Stimulated activated CD8-positive, alpha-beta memory T cell treated with anti-CD3 and anti-CD28 coated beads, Interleukin-4, amount 100 ng/mL, for 24 hours (primary cell): ENCODE results near the gene GIN1.
A peak's percentile ranks its signal among the peaks of the same experiment; 100 is the strongest.
"Not testable (repeated sequence)": the region's sequence is repeated elsewhere in the genome, so short reads cannot be mapped to it uniquely, and the experiment has no call there.

Experiments
- DNase-seq: peaks from one replicate; pipeline ENCODE4 v3.0.0-alpha.2; 2020; ENCODE audit warnings: low read depth

GIN1 gene, protein sequence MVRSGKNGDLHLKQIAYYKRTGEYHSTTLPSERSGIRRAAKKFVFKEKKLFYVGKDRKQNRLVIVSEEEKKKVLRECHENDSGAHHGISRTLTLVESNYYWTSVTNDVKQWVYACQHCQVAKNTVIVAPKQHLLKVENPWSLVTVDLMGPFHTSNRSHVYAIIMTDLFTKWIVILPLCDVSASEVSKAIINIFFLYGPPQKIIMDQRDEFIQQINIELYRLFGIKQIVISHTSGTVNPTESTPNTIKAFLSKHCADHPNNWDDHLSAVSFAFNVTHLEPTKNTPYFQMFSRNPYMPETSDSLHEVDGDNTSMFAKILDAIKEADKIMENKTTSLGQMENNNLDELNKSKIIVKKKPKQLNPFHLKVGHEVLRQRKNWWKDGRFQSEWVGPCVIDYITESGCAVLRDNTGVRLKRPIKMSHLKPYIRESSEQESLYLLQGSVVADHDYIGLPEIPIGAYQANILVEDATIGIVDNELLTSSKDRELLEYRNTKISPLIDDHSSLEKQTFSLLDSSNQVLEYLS

DNA sequence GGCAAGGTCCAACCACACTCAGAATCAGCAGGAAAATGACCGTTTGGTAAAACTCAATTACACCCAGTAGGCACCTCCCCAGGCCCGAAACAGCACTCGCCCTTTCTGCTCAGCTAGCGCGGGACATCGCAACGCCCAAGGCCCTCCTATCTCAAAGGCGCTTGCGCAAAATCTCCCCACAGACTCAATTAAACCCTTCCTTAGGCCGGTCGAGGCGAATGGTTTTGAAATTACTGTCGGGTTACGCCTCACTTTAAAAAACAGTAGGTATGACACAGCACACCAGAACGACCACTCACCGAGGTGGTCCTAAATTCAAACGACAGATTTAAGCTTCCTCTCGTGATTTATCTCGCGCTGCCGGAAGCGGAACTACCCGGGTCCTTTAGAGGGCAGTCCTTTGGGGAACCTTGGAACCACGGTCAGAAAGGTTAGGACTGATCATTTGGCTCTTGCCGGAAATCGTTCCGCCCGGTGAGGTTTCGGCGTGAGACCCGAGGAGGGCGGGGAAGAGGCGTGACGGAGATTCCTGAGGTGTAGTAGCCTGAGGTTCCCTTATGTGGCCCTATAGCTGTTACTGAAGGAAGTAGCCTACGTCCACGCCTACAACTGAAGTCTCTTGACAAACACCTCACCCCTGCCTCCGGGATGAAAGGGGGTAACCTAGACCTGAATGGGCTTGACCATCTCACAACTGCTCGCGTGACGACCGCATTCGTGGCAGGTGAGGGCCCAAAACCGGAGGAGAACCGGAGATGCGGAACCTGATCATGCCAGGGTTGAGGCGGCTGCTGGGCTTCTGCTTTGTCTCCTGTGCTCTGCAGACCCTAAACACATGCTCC, at the start of gene GIN1, which contains the start of gene PPIP5K2:
TSS of gene GIN1 (minus strand) at position 374 of the 842 bp plus-strand sequence. CDS start 11,431 bp downstream, outside the sequence.
TSS of gene PPIP5K2 (plus strand) at position 537 of the 842 bp plus-strand sequence. CDS start 9,289 bp downstream, outside the sequence.
- peak; percentile 94 for DNase-seq

DNA sequence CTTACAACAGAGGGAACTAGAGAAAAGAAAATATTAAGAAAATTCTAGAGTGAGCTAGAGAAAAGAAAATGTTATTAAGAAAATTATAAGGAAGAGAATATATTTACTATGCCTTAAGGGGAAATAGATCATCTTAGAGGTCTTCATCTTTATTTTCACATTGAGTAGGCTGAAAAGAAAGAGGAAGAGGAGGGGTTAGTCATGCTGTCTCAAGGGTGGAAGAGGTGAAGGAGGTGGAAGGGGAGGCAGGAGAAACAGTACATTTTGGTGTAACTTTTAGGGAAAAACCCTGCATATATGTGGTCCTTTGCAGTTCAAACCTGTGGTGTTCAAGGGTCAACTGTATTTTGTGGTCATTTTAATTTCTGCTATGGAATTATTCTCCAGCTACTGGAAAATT, 46.8 kb upstream of the GIN1 start:
- DNase-seq: no peak

DNA sequence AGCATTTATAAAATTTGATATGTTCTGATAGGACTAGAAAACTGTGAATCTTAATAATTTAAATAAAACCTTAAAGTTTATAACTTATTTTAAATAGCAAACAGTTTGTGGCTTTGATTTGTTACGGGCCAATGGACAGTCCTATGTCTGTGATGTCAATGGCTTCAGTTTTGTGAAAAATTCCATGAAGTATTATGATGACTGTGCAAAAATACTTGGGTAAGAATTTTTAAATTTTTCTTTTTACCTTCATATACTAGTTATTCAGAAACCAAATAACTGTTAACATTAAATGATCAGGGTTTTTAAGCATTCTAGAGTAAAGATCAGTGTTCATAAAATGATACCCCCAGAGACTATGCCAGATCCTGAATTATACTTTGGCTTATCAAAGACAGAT, 31.2 kb upstream of the GIN1 start:
- DNase-seq: no peak

DNA sequence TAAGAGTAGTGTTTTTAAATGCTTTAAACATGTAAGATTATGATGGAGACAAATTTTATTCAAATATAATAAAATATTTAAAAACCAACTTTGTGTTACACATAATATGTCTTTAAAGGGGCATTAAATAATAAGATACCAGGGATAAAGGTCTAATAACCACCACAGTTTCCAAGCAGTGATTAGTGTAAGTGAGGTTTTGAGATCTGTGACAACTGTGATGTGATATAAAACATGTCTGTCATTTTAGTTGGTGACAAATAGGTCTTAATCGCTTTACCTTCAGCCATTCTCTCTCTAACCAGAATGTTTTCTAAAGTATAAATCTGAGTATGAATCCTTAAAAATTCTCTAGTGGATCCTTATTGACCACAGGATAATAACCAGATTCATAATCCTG, 28.3 kb upstream of the GIN1 start:
- DNase-seq: no peak

DNA sequence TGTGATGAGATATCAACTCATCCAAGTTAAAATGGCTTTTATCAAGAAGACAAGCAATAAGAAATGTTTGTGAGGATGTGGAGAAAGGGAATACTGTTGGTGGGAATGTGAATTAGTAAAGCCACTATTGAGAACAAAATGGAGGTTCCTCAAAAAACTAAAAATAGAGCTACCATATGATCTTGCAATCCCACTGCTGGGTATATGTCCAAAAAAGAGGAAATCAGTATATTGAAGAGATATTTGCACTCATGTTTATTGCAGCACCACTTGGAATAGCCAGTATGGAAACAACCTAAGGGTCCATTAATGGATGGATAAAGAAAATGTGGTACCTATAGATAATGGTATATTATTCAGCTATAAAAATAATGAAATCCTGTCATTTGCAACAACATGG, 25.3 kb upstream of the GIN1 start:
- no peak for DNase-seq

DNA sequence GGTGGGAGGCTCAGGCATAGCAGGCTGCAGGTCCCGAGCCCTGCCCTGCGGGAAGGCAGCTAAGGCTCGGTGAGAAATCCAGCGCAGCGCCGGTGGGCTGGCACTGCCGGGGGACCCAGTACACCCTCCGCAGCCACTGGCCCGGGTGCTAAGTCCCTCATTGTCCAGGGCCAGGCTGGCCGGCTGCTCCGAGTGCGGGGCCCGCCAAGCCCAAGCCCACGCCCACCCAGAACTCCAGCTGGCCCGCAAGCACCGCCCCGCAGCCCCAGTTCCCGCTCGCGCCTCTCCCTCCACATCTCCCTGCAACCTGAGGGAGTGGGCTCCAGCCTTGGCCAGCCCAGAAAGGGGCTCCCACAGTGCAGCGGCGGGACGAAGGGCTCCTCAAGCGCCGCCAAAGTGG, 22.2 kb upstream of the GIN1 start:
- DNase-seq: not testable (repeated sequence)

DNA sequence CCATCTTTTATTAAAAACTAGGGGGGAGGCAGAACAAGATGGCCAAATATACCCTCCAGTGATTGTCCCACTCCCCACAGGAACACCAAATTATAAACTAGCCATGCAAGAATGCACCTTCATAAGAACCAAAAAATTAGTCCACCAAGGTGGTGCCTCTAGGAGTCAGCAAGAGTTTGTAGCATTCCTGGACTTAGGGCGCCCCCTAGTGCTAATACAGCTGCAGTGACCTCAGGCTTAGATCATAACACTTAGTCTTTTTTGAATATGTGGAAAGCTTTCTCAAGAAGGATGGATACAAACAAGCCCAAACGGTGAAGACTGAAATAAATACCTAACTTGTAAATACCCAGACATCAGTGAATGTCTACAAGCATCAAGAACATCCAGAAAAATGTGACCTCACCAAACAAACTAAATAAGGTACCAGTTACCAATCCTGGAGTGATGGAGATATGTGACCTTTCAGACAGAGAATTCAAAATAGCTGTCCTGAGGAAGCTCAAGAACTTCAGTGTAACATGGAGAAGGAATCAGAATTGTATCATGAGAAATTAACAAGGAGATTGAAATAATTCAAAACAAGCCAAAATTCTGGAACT, 19.4 kb upstream of the GIN1 start:
- DNase-seq: peak; percentile 63

DNA sequence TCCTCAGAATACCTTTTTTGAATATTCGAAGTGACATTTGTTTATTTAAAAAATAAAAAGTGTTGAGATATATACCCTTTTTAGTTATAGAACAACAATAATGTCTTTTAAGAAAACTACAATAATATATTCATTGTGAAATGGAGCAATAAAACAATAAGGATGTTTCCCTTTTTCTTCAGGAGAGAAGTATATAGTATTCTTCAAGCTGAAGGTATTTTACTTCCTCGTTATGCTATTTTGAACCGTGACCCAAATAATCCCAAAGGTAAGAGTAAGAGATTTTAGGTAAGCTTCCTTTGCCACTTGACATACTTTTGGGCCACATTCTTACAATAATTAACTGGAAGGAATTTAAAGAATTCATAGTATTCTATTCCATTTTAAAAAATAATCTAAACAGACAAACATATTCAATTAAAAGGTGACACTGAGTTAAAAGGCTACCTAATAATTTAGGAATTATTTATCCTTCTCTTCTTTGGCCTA, 18.3 kb upstream of the GIN1 start:
- no peak for DNase-seq

DNA sequence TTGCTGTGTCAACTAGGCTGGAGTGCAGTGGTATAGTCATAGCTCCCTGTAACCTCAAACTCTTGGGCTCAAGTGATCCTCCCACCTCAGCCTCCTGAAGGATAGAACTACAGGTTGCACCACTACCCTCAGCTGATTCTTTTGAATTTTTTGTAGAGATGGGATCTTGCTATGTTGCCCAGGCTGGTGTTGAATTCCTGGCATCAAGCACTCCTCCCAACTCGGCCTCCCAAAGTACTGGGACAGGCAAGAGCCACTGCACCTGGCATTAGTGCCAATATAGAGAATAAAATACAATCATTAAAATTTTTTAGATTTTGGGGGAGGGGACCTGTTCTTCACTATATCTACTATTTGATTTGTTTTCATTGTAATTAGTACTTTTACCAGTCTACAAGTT, 15.5 kb upstream of the GIN1 start:
- no peak for DNase-seq

DNA sequence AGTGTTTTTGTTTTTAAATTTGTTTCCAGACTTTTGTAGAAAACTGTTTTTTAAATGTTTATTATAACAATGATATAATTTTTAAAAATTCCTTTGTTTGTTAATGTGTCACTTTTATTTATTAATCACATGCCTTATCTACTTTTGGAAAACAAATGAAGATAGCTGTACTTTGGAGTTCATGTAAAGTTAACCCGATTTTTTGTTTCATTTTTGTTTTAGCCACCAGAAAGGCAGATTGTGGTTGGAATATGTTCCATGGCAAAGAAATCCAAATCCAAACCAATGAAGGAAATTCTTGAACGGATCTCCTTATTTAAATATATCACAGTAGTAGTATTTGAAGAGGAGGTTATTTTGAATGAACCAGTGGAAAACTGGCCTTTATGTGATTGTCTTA, 13.3 kb upstream of the GIN1 start:
- no peak for DNase-seq

DNA sequence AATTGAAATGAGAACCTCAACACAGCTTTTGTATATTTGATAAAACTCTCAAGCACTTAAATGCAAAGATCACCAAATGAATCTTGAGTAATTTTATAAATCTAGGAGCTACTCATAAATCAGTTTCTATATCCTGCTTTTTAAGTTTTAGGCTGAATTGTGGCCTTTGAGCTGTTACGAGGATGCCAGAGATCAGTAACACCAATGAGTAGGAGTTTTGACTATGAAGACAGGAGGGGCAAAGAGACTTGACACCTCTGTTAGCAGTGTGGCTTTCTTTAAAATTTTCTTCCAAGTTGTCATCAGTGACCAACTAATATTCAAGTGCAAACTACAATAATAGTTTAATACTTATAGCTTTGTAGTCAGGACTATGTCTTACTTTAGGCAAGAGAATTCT, 12.7 kb upstream of the GIN1 start:
- DNase-seq: no peak

DNA sequence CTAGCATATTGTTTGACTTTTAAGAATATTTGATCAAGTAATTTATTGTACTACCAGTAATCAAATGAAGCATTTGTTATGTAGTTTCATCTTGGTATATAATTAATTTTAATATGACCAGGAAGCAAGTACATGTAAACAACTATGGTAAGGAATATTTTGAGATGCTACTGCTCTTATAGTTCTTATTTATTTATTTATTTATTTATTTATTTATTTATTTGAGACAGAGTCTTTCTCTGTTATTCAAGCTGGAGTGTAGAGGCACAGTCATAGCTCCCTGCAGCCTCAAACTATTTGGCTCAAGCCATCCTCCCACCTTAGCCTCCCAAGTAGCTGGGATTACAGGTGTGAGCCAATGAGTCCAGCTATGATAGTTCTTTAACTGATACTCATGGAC, 8.3 kb upstream of the GIN1 start:
- DNase-seq: no peak

DNA sequence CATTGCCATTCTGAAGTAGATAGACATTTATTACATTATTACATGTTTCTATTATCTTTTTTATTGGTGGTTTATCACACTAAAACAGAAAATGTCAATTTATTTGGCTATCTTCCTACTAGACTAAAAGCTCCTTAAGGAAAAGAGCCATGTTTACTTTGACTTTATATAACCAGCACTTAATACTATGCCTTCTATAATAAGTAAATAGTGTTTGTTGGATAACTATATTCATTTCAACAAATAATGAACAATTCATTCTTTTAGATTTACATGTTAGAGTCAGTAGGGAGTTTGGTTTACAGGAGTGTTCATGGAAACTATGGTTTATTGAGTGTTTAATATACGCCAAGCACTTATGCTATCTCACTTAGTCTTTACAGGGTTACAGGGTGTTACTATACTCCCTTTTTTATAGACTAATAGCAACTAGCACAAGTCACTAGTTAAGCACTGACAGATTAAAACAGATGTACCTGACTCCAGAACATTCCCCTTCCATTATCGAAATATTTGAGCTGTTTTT, 7.4 kb upstream of the GIN1 start:
- DNase-seq: no peak

DNA sequence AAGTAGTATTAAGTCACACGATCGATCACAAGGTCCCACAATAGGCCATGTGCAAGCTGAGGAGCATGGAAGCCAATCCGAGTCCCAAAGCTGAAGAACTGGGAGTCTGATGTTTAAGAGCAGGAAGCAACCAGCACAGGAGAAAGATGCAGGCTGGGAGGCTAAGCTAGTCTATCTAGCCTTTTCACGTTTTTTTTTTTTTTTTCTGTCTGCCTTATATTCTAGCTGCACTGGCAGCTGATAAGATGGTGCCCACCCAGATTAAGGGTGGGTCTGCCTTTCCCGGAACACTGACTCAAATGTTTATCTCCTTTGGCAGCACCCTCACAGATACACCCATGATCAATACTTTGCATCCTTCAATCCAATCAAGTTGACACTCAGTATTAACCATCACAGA, 6.6 kb upstream of the GIN1 start:
- DNase-seq: no peak

DNA sequence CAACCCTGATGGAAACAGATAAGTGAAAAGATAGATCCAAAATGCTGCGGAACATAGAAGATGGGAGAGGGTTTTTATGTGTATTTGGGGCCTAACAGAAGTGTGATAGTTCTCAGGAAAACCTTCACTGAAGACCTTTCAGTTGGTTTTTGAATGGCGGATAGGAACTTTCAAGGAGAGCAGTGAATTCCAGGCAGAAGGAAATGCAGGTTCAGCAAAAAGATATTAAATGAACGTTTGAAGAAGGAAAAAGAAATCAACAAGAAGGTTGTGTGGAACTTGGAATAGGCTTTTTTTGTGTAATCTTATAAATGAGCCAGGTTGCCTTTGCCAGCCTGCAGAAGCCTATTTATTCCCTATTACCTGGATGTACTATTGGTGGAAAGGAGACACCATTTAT, 2.3 kb upstream of the GIN1 start:
- DNase-seq: no peak

DNA sequence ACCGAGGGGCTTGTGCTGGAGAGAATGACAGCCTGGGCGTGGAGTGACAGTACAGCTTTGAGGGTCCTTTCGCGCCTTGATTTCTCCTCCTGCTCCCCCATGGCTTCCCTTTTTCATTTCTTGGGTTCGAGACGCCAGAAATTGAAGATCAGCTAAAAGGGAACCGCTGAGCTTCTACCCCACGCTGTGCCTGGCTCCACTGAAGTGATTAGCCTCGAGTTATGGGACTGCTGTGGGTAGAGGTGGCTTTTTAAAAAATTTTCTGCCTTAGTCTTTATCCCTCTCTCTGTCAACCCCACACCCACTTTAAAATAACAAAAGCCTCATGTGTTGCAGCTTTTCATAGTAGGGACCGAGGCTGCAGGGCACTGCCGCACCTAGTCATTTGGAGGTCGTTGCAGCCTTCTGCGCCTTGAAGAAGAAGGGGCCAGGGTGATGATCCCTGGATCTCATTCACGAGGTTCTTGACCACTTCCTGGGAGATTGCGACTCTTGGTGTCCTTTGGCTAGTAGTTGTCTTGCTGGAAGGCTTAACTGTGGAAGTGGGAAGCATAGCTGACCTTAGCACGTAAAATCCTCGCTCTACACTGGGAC, 766 bp upstream of the GIN1 start:
- no peak for DNase-seq

DNA sequence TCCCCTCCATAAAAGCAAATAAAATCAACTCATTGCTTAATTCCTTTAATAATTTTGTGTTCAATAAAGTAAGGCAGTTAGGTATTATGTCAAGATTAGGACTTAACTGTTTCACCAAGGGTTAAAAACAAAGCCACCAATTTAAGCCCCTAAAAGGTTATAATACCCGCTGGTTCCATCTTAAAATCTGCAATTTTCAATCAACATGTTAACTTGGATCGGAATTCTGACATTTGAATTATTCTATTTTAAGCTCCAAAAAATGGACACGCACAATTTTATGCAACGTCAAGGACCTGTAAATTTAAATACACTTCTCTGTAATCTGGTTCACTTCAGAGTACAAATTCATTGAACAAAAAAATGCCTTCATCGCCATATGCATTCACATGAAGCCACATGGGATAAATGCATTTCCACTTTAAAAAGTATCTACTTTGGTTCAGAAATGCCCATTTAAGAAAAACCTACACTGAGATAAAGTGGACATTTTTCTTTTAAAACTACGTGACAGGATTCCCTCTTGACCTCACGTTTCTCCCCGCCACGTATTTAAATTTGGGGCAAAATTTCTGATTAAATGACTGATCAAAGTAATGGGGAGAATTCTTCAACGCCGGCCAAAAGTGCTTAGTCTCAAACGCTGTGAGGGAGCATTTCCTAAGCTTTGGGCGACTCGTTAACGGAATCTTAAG, 721 bp downstream of the GIN1 start:
- no peak for DNase-seq

DNA sequence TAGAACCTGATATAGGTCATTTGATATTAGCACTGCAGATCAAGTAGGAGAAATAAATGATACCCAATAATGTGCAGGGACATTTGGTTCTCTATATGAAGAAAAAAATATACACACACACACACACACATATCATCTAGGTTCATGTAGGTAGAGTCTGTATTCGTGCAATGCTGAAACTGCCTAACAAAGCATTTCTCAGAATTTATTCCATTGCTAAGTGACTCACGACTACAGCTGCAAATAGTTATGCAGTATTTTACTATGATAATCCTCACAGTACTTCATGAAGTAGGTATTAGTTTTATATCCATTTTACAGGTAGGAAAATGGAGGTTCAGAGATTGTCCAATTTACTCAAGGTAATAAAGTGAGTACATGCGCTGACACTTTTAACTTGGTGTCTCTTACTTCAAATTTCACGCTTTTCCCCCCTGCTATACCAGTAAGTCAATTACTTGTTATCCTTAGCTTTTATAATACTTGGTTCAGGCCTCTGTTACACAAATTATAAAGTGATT, 2.4 kb downstream of the GIN1 start:
- DNase-seq: no peak

DNA sequence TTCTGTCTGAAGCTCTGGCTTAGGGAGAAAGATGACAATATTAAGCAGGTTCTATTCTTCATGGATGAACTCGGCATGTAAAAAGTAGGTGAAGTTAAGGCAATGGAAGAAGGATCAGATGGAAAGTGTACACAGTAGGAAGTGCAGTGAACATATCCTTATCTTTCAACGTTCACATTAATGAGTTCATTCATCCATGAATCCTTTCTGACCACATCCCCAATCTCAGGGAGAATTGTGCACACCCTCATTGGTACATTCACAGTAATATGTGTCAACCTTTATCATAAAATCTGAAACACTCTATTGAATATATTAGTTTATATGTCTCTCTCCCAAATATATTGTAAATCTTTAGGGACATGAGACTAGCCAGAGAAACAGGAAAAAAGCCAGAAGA, 5.5 kb downstream of the GIN1 start:
- no peak for DNase-seq

DNA sequence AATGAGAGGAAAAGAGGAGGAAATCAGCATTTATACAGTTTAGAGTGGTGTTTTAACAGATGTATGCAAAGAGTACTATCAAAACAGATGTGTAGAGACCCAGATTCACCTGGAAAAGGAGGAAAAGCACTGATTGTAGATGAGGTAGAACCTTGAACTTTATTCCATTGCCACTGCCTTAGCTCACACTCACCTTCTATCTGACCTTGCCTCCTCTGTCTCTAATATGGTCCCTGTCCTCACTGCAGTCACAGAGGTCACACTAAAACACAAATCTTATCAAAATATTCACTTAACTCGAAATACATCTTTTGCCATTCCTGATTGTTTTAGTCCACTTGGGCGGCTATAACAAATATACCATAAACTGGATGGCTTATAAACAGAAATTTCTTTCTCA, 7.0 kb downstream of the GIN1 start:
- DNase-seq: no peak

DNA sequence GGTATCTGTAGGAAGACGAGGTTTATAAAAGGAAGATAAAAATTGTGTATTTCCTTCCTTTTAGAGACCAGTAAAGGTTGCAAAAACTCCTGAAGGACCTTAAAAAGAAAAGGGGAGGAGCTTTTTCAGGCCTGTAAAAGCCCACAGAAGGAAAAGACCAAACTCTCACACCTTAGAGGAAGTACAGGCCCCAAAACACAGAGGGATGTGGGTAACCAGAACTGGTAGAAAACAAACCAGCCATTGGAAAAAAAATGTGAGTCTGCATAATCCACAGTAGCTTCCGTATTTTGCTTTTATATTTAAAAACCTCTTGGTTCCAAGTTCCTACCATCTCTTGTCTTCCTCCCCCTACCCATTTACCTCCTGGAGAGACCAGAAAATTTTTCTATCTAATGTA, 8.5 kb downstream of the GIN1 start:
- DNase-seq: no peak
